ENCODE data around the gene CMSS1.

CMSS1 gene

DNA sequence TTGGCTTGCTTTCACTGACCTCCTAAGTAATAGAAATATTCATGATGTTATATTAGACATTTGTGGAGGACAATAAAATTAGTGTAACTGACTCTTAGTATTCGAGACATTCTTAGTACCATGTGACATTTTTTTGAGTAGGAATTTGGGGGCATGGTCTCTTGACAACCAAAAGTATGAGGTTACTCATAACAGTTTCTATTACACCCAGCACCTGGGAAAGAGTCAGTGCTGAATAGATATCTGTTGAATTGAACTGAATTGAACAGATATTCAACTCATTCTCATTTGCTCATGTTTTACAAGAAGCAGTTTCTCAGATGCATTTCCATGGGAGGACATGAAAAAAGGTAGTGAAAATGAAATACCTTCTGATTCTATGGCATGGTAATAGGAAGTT is 84.4 kb downstream of the CMSS1 start:
- Mint-ChIP-seq H3K4me3 (no peak overlapping the region), H3K9me3 (no peaks in the 10 kb centered on the region), H3K27me3 (ENCODE audit: low read depth) (no peaks in the 10 kb centered on the region), H3K27ac (peak overlapping the region in 1 of 3 experiments; percentile 54), H3K4me1 (peaks cover 13% of the 10 kb centered on the region), H3K36me3 (ENCODE audit: low read depth) (no peaks in the 10 kb centered on the region)
- TF ChIP-seq, protein P1, sequence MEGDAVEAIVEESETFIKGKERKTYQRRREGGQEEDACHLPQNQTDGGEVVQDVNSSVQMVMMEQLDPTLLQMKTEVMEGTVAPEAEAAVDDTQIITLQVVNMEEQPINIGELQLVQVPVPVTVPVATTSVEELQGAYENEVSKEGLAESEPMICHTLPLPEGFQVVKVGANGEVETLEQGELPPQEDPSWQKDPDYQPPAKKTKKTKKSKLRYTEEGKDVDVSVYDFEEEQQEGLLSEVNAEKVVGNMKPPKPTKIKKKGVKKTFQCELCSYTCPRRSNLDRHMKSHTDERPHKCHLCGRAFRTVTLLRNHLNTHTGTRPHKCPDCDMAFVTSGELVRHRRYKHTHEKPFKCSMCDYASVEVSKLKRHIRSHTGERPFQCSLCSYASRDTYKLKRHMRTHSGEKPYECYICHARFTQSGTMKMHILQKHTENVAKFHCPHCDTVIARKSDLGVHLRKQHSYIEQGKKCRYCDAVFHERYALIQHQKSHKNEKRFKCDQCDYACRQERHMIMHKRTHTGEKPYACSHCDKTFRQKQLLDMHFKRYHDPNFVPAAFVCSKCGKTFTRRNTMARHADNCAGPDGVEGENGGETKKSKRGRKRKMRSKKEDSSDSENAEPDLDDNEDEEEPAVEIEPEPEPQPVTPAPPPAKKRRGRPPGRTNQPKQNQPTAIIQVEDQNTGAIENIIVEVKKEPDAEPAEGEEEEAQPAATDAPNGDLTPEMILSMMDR (IDR thresholded peaks at IDR 0.05; ENCODE audit: unreplicated experiment in 3 of 3), result no peak

DNA sequence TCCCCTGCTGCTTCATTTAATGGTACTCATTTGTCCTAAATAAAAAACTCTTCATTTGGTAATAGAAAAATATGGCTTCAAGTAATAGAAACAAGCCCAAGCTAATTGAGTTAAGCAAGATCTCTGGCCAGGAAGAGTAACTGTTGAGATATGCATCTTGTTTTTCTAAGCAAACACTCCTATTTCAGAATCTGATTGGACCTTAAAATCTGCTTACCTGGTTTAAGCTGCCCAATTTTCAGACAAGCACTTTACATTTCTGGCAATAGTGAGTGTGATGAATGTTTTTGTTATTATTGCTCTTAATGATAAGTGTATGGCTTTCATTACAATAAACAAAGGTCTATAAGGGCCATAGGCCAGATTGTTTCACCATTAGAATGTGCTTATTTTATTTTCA is 86.2 kb downstream of the CMSS1 start:
- Mint-ChIP-seq H3K9me3 (no peaks in the 10 kb centered on the region), H3K4me1 (peaks cover 13% of the 10 kb centered on the region), H3K27me3 (ENCODE audit: low read depth) (no peaks in the 10 kb centered on the region), H3K27ac (no peak overlapping the region), H3K4me3 (no peak overlapping the region), H3K36me3 (ENCODE audit: low read depth) (no peaks in the 10 kb centered on the region)
- TF ChIP-seq, protein P1 (IDR thresholded peaks at IDR 0.05; ENCODE audit: unreplicated experiment in 3 of 3), result no peak

DNA sequence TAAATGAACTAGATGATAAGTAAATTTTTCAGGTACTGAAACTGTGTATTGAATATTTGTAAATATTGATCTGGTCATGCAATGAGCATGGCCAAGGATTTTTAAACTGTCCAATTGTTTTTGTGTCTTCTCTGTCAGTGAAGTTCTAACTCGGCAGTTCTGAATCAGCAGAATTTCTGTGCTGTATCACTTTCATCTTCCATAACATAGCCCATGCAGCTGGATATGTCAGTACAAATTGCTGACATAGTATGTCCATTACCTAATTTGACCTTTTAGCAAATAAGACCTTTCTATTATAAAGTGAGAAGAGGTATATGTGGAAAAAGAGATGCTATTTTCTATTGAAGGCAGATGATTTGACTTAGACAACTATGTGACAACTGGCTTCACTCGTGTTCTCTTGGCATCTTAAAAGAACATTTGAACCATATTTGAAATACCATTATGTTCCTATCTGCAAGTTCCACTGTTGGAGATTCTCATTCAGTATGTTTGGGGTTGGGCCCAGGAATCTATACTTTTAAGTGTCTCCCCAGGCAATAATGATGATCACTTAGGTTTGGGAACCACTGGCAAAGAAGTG is 90.4 kb downstream of the CMSS1 start:
- Mint-ChIP-seq H3K27ac (no peak overlapping the region), H3K36me3 (ENCODE audit: low read depth) (no peaks in the 10 kb centered on the region), H3K27me3 (ENCODE audit: low read depth) (no peaks in the 10 kb centered on the region), H3K4me3 (no peak overlapping the region), H3K9me3 (no peaks in the 10 kb centered on the region), H3K4me1 (peaks cover 18% of the 10 kb centered on the region)
- TF ChIP-seq, protein P1 (IDR thresholded peaks at IDR 0.05; ENCODE audit: unreplicated experiment in 3 of 3), result no peak

DNA sequence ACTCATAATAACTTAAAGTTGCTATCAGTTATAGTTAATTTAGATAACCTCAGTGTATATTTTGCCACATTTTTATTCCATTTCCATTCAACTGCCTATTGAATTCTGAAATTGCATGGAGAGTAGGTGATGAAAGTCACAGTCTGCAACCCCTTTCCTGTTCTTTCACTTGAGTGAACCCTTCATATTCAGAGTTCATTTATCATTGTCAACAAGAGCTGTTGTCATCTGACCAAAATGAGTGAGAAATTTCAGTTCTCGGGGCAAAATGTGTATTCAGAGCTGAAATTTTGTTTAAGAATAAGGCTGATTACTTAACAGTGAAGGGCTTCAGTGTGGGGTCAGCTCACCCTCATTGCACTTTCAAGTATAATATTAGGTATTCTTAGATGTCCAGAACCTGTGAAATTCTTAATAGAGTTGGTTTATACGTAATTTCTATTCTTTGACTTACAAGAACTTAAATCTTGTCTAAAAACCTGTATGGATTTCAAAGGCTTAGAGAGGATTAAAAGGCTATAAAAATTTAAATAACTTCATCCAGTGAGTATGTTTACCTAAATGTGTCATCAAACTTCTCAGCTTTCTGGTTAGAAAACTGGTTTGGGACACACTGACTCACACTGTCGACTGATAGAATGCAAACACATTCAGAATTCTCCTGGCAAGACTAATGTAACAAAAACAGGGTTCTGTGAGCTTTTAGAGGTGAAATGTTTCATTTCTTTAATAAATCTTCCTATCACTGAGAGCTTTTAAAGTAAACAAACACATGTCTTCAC is 92.2 kb downstream of the CMSS1 start:
- H3K4me1 Mint-ChIP-seq, result peaks cover 18% of the 10 kb centered on the region
- no peaks in the 10 kb centered on the region for H3K36me3 Mint-ChIP-seq (ENCODE audit: low read depth)
- H3K27me3 Mint-ChIP-seq (ENCODE audit: low read depth), result no peaks in the 10 kb centered on the region
- TF ChIP-seq, protein P1 (IDR thresholded peaks at IDR 0.05; ENCODE audit: unreplicated experiment in 3 of 3), result no peak
- no peak overlapping the region for H3K4me3 Mint-ChIP-seq
- no peaks in the 10 kb centered on the region for H3K9me3 Mint-ChIP-seq
- peak overlapping the region in 1 of 3 experiments; percentile 67 for H3K27ac Mint-ChIP-seq

DNA sequence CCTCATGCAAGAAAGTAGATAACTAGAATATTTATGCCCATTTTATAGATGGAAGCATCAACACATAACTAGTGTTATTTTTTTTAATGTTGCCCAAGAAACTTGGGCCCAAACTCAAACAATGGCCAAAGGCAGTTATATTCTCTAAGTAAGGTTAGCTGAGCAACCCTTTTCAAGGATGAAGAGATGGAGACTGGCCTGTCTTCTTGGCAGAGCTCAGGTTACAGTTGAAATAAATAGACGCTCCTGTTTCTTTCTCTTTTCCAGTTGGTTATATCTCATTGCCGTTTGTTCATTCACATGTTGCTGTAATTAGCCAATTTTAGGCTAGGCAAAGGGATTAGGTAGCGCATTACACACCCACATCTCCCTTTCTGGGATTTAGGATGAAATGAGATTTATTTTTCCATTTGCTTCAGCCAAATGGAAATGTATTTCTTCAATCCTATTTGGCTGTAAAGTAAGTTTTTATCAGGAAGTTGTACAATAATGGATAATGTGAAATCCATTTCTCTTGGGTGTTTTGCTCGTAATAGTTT is 93.2 kb downstream of the CMSS1 start:
- no peak overlapping the region for H3K4me3 Mint-ChIP-seq
- no peaks in the 10 kb centered on the region for H3K36me3 Mint-ChIP-seq (ENCODE audit: low read depth)
- H3K27ac Mint-ChIP-seq, result peak overlapping the region in 2 of 3 experiments; percentile 15 to 77
- peaks cover 18% of the 10 kb centered on the region for H3K4me1 Mint-ChIP-seq
- H3K9me3 Mint-ChIP-seq, result no peaks in the 10 kb centered on the region
- no peaks in the 10 kb centered on the region for H3K27me3 Mint-ChIP-seq (ENCODE audit: low read depth)
- TF ChIP-seq, protein P1 (IDR thresholded peaks at IDR 0.05; ENCODE audit: unreplicated experiment in 3 of 3), result no peak

All from nephron (organoid).